Amniotic epithelial cell (primary cell): Measurements from ENCODE around the gene ZSCAN20.
"Not testable (repeated sequence)": the region's sequence is repeated elsewhere in the genome, so short reads cannot be mapped to it uniquely, and the experiment has no call there.

ENCODE experiments used
- DNase-seq: peaks from one replicate; pipeline ENCODE4 v3.0.0-alpha.2; 2010; ENCODE audit warnings: low read depth

Gene ZSCAN20

GRCh38 chr1:33488624-33489023 is 16.2 kb downstream of the ZSCAN20 start:
- DNase-seq, result no peak

DNA sequence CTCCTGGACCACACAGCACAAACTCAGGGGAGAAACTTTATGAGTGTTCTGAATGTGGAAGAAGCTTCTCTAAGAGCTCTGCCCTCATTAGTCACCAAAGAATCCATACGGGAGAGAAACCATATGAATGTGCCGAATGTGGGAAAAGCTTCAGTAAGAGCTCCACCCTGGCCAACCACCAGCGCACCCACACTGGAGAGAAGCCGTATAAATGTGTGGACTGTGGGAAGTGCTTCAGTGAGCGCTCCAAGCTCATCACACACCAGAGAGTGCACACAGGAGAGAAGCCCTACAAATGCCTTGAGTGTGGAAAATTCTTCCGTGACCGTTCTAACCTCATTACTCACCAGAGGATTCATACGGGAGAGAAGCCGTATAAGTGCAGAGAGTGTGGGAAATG is 22.5 kb downstream of the ZSCAN20 start:
- DNase-seq, result peak; percentile 20

GRCh38 chr1:33497410-33497809 is 25.0 kb downstream of the ZSCAN20 start:
- no peak for DNase-seq

- no peak for DNase-seq
Observed at GRCh38 chr1:33500547-33500946, 28.1 kb downstream of the ZSCAN20 start.

- DNase-seq, result no peak
Observed at GRCh38 chr1:33501309-33501708, 28.9 kb downstream of the ZSCAN20 start.

DNA sequence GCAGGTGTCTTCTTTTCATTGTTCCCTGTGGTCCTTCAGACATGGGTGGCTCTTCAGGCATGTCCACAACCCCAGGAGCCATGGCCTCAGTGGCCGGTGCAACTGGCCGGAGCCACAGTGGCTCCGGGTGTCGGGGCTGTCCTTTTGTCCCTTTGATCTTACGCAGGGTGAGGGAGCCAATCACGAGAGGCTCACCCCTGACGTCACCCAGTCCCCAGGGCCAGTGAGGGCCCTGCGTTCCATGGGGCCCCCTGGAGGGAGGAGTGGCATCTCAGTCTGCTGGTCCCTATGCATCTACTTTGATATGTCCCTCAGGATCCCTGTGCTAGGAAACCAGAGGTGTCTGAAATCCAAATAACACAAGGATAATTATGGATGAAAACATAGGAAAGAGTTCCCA is 29.3 kb downstream of the ZSCAN20 start:
- no peak for DNase-seq

GRCh38 chr1:33502726-33503125 is 30.3 kb downstream of the ZSCAN20 start:
- peak; percentile 48 for DNase-seq

GRCh38 chr1:33503506-33503905 is 31.1 kb downstream of the ZSCAN20 start:
- DNase-seq, result no peak

DNA sequence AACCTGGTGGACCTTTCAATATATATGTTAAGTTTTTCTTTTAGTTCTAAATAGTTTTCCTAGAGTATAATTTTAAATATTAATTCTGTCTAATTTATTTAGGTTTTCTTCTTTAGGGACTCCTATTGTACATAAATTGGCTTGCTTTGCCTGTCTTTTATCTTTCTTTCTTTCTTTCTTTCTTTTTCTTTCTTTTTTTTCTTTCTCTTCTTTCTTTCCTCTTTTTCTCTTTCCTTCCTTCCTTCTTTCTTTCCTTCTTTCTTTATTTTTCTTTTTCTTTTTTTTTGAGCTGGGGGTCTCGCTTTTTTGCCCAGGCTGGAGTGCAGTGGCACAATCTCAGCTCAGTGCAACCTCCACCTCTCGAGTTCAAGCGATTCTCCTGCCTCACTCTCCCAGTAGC is 35.2 kb downstream of the ZSCAN20 start:
- no peak for DNase-seq

- no peak for DNase-seq
Observed at GRCh38 chr1:33508151-33508550, 35.7 kb downstream of the ZSCAN20 start.

DNA sequence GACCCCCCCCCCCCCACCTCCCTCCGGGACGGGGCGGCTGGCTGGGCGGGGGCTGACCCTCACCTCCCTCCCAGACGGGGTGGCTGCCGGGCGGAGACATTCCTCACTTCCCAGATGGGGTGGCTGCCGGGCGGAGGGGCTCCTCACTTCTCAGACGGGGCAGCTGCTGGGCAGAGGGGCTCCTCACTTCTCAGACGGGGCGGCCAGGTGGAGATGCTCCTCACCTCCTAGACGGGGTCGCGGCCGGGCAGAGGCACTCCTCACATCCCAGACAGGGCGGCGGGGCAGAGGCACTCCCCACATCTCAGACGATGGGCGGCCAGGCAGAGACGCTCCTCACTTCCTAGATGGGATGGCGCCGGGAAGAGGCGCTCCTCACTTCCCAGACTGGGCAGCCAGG is 36.8 kb downstream of the ZSCAN20 start:
- not testable (repeated sequence) for DNase-seq

DNA sequence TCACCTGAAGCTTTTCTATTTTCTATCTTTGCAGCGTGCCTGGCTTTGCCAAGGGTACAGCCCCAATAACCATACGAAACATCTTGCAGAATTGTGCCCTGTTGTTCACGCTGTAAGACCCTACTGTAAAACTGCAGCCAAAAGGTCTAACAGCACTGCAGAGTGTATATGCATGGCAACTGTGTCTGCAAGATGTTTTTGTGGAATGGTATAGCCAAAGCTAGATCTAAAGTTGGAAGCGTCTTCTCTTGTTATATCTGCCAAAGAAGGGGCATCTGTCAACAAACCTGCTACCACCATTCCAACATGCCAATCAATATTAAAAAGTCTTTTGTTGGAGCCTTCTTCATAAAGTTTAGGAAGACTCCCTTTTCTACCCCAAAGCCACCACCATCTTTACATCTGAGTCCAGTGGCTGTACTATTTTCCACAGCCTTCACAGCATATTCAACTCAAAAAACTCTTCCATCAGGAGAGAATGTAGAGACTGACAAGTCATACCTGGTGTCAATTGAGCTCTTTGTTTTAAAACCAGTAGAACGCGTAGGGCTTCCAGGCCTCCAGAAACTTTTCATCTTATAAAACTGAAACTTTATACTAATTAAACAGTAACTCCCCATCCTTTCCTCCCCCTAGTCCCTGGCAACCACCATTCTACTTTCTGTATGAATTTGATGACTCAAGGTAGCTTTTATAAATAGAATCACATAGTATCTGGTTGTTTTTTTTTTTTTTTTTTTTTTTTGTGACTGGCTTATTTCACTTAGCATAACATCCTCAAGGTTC is 40.0 kb downstream of the ZSCAN20 start:
- DNase-seq, result no peak

DNA sequence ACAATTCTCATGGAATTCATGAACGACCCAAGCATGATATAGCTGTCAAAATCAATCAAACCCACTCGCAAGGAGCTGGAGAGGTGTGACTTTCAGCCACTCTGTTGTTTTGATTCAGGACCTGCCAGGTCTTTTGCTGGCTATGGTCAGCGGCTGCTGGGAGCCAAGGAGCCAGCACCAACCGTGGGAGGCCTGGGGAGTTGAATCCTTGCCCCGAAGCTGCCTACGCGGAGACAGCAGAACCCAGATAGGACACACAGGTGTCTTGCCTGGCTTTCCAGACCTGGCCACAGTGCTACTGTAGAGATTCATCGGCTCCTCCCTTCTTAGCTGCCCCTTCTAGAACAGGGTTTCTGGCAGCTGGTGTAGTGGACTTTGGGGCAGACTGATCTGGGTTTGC is 42.7 kb downstream of the ZSCAN20 start:
- no peak for DNase-seq

DNA sequence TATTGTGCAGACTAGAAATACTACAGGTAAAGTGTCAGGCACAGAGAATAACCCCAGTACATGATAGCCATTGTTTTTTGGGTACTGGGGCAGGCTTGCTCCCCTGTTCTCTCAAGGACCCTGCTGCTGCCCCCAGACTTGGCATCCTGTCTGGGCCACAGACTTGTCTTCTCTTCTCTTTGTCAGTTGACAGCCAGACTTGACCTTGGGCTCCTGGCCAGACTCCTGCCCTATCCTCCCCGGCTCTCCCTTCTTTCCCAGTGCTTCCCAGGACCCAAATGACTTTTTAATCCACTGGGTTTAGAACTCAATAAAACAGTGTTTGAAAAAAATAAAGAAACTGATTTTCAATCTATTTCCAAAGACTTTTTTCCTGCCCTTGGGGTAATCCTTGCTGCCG is 43.2 kb downstream of the ZSCAN20 start:
- no peak for DNase-seq

GRCh38 chr1:33516428-33516827 is 44.0 kb downstream of the ZSCAN20 start:
- no peak for DNase-seq

DNA sequence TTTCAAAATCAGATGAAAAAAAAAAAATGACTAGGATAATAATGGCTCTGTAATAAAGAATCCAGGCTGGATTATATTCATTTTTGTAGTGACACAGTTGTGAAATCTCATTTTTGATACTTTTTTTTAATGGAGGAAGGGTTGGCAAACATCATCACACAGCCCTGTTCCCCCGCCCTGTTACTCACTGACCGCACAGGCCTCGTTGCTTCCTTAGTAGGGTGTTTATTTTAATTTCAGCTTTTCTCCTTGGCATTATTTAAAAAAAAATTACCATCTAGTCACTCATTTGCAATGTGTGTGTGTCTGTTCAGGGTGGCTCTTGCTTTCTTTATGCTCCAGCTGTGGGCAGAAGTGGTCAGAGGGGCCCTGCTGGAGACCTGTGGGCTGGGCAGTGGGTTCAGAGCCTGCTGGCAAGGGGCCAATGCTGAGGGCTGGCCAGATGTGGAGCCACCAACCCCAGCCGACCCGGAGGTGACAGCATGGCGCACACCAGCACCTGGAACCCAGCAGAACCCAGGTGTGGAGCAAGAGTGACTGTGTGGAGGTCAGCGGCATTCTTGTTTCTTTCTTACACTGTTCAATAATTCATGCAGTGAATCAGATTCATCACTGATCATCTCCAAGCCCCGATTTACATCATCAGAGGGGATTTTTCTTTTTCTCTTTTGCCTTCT is 44.6 kb downstream of the ZSCAN20 start:
- no peak for DNase-seq

GRCh38 chr1:33517596-33518250 is 45.3 kb downstream of the ZSCAN20 start:
- DNase-seq, result no peak

- DNase-seq, result no peak
Observed at GRCh38 chr1:33519240-33519884, 46.9 kb downstream of the ZSCAN20 start.

GRCh38 chr1:33524586-33524985 is 52.1 kb downstream of the ZSCAN20 start:
- DNase-seq, result no peak

DNA sequence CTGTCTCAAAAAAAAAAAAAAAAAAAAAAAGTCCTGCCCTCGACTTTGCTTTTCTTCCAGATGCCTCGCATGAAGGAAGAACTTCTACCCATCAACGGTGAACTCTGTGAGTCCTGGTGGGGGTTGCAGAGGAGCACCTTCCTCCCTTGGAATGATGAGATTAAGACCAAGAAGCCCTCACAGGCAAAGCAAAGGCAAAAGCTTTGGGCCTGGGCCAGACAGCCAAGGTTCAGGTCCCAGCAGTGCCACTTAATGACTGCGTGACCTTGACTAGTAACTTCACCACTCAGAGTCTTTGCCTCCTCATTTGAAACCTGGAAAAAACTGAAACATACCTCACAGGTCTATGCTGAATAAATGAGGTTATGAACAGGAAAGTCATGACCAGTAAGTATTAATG is 55.5 kb downstream of the ZSCAN20 start:
- DNase-seq, result no peak

GRCh38 chr1:33529957-33530356 is 57.5 kb downstream of the ZSCAN20 start:
- no peak for DNase-seq

GRCh38 chr1:33532250-33532649 is 59.8 kb downstream of the ZSCAN20 start:
- DNase-seq, result no peak

- no peak for DNase-seq
Observed at GRCh38 chr1:33532936-33533335, 60.5 kb downstream of the ZSCAN20 start.
